ENCODE measurements around the gene CCDC92B. TPM values are rescaled to one million over a fixed set of nuclear protein-coding genes. Genes with fewer than 3 reads are reported as not detected.

CCDC92B gene
- total and polyA plus RNA-seq, 10 of the 15 experiments (the other 5 are each of a cell fraction or from before 2014, with no cell fraction given) = not detected

GRCh38 chr17:2770129-2770528 lies 20.7 kb upstream of the CCDC92B start:
- intact Hi-C loops (cut with micrococcal nuclease; ENCODE audit: unreplicated experiment) = no loop called here
- ChIA-PET POLR2A (no interaction called here), CTCF (no interaction called here)

More at GRCh38 chr17:2770129-2770528, 20.7 kb upstream of the CCDC92B start:
- TF ChIP-seq MYB (IDR thresholded peaks at IDR 0.05; ENCODE audit: borderline replicate concordance, low read depth, low read length) (no peak), PKNOX1 (IDR thresholded peaks at IDR 0.05) (no peak), RELB (IDR thresholded peaks at IDR 0.05; ENCODE audit: low read depth) (no peak), CHD4 (IDR thresholded peaks at IDR 0.05) (no peak), MTA3 (IDR thresholded peaks at IDR 0.05; ENCODE audit: borderline replicate concordance, low read length) (no peak), WRNIP1 (IDR thresholded peaks at IDR 0.05; ENCODE audit: borderline replicate concordance, low read depth, low read length) (no peak), ASH2L (IDR thresholded peaks at IDR 0.05; ENCODE audit: borderline replicate concordance, low read depth) (no peak), GATAD2B (conservative IDR thresholded peaks at IDR 0.05; ENCODE audit: low read depth) (no peak), MTA2 (IDR thresholded peaks at IDR 0.05; ENCODE audit: low read depth) (no peak), FOXK2 (IDR thresholded peaks at IDR 0.05) (no peak), ATF2 (IDR thresholded peaks at IDR 0.05; ENCODE audit: low read length) (no peak), ZNF207 (IDR thresholded peaks at IDR 0.05; ENCODE audit: borderline replicate concordance) (no peak), NR2C1 (IDR thresholded peaks at IDR 0.05) (no peak), PAX8 (IDR thresholded peaks at IDR 0.05) (no peak), TCF7 (IDR thresholded peaks at IDR 0.05; ENCODE audit: borderline replicate concordance) (no peak), SMAD5 (IDR thresholded peaks at IDR 0.05; ENCODE audit: low read depth) (no peak), USF1 (IDR thresholded peaks at IDR 0.05; ENCODE audit: borderline replicate concordance, extremely low read length, insufficient read depth, low read depth, low read length) (no peak), SREBF1 (IDR thresholded peaks at IDR 0.05; ENCODE audit: low read length) (no peak), RELA (IDR thresholded peaks at IDR 0.05; ENCODE audit: borderline replicate concordance, partially characterized antibody) (no peak)
- Histone ChIP-seq H4K20me1 (ENCODE audit: control insufficient read depth, insufficient read depth) (no peaks in the 10 kb centered on the region), H3K4me1 (ENCODE audit: control insufficient read depth, insufficient read depth, low read length) (no peaks in the 10 kb centered on the region), H3K27me3 (replicated peaks in 1 of 2; ENCODE audit: control insufficient read depth in 2 of 2, insufficient read depth in 2 of 2, low read length in 1 of 2) (no peaks in the 10 kb centered on the region; a peak in 1 of 4 replicates), H2AFZ (ENCODE audit: control insufficient read depth, low read depth, low read length) (no peak overlapping the region), H3K4me3 (no peak overlapping the region), H3K9ac (ENCODE audit: control insufficient read depth, insufficient read depth, low read length) (no peak overlapping the region), H3K9me3 (replicated peaks; ENCODE audit: control insufficient read depth, insufficient read depth, low read length) (no peaks in the 10 kb centered on the region), H3K79me2 (ENCODE audit: control insufficient read depth, insufficient read depth, low read length) (no peaks in the 10 kb centered on the region), H3K36me3 (ENCODE audit: control insufficient read depth in 2 of 2, insufficient read depth in 2 of 2, low read length in 1 of 2) (no peaks in the 10 kb centered on the region), H3K27ac (ENCODE audit: control insufficient read depth, insufficient read depth) (no peak overlapping the region), H3K4me2 (ENCODE audit: control insufficient read depth, insufficient read depth) (no peak overlapping the region)
- no TSS peak for BruUV-seq (replicated peaks)
- ChIA-PET RAD21 (ENCODE audit: unreplicated experiment) (no interaction called here), SMC1A (ENCODE audit: uncharacterized antibody, unreplicated experiment) (no interaction called here)
- 49% methylated on average over 12 of the region's 12 CpGs for WGBS (ENCODE audit: insufficient coverage, insufficient replicate concordance, low lambda C conversion rate, missing lambda C conversion rate)
- in situ Hi-C loops (cut with MboI) = no loop called here
- no peak for ATAC-seq
- DNase-seq (ENCODE audit: low read depth, low spot score) = no peak
- FAIRE-seq = no peak

Data from GM12878 (cell line).